ENCODE measurements around the gene XPO1. TPM values are rescaled to one million over a fixed set of nuclear protein-coding genes. Genes with fewer than 3 reads are reported as not detected.
A peak's percentile ranks its signal among the peaks of the same experiment; 100 is the strongest.
"Not testable (repeated sequence)": the region's sequence is repeated elsewhere in the genome, so short reads cannot be mapped to it uniquely, and the experiment has no call there.

The XPO1 gene
- total RNA-seq, 2 donors from 2014 or later = 70.9 to 75.2 TPM

DNA sequence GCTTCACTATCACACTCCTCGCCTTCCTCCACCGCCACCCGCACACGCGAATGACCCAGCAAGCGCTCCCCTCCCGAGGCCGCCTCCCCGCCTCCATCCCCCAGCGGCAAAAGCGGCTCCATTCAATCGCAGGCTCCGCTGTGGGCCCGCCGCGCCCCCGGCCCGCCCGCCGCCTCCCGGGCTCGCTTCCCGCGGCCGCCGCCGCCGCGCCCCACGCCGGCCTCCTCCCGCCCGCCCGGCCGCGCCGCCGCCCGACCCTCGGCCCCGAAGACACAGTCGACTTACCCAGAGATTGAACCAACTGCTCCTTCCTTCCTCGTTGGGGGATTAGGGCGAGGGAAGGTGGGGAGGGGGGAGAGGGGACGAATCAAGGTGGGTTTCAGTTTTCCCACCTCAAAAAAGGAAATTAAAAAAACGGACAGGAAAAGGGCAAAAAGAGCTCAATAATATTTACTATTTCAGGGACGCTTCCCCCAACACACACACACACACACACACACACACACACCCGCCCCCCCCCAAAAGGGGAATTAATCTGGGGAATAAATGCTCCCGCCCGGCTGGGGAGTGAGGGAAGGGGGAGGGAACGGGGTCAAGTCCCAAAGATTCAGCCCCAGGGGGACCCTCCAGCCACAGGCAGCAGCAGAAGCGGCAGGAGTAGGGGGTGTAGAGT is 743 bp downstream of the XPO1 start:
- intact Hi-C loops (cut with DNase I) = loop anchor here (2.0 to 5.0 kb wide), 4 partner anchors 65 to 227 kb away; partner anchors contain the start of gene USP34 (in 1 of the 2)
- DNase-seq (no peak), ATAC-seq (no peak)

- intact Hi-C loops (cut with DNase I) = loop anchor here (2.0 to 5.0 kb wide), 4 partner anchors 64 to 228 kb away; partner anchors contain the start of gene USP34 (in 1 of the 2)
- ATAC-seq = peak; percentile 56 to 75
Observed at GRCh38 chr2:61536572-61537276, 1.4 kb downstream of the XPO1 start.

DNA sequence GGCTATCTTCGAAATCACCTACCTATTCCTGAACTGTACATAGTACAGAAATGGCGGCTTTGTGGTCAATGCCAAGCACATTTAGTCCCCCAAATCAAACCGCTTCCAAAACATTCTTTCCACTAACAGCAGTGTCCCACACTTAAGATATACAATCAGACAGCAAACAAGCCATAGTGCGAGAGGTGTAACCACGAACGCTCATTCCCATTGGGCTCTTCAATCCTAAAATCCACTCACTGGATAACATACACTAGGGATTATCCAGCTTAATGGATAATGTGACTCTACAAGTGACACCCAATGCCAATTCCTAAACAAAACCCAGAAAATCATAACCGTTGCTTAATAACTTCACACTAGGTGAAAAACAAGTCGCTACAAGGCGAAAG is 2.0 kb downstream of the XPO1 start:
- ATAC-seq (no peak), DNase-seq (no peak)
- intact Hi-C loops (cut with DNase I) = loop anchor here (2.0 to 5.0 kb wide), 4 partner anchors 64 to 229 kb away; partner anchors contain the start of gene USP34 (in 1 of the 2)

More at GRCh38 chr2:61536572-61537276, 1.4 kb downstream of the XPO1 start:
- peak; percentile 90 for DNase-seq

DNA sequence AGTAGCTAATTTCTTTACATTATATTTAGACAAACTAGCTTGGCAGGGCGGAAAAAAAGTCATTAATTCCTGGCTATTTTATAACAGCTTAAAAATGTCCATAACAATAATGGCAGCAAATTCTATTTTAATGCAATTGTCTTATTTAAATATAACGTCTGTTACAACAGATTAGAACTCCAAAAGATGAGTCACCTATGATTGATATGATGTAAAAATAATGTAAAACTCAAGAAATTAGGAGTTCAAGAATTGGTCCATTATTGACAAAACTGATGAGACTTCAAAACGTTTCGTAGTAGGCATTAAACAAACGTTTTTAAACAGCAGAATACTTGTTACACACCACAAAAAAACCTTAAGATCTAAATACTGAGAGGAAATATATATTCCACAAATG is 2.7 kb downstream of the XPO1 start:
- no peak for DNase-seq
- no peak for ATAC-seq
- intact Hi-C loops (cut with DNase I) = loop anchor here (5.0 kb wide), 2 partner anchors 63 to 227 kb away; partner anchors contain the start of gene USP34 (in 1 of the 2)

GRCh38 chr2:61534926-61535325 is 3.2 kb downstream of the XPO1 start:
- ATAC-seq = no peak

DNA sequence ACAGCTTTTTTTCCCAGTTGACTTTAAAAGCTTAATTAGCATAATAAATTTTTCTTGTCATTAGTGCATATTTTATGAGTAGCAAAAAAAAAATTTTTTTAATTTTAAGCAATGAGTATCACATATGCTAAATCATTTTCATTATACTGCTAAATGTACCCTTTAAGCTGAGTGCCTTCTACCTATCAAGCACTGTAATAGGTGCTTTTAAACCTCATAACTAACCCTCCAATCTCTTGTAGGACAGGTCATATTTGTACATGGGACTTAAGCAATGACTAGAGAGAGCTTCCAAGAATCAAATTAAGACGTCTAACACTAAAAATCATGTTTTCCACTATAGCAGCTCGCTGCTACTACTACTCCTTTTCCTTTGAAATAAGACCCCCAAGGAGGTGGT is 7.4 kb downstream of the XPO1 start:
- DNase-seq (no peak), ATAC-seq (no peak)
- intact Hi-C loops (cut with DNase I) = no loop called here

More at GRCh38 chr2:61534926-61535325, 3.2 kb downstream of the XPO1 start:
- intact Hi-C loops (cut with DNase I) = loop anchor here (5.0 kb wide), 2 partner anchors 63 to 227 kb away; partner anchors contain the start of gene USP34 (in 1 of the 2)
- no peak for DNase-seq

DNA sequence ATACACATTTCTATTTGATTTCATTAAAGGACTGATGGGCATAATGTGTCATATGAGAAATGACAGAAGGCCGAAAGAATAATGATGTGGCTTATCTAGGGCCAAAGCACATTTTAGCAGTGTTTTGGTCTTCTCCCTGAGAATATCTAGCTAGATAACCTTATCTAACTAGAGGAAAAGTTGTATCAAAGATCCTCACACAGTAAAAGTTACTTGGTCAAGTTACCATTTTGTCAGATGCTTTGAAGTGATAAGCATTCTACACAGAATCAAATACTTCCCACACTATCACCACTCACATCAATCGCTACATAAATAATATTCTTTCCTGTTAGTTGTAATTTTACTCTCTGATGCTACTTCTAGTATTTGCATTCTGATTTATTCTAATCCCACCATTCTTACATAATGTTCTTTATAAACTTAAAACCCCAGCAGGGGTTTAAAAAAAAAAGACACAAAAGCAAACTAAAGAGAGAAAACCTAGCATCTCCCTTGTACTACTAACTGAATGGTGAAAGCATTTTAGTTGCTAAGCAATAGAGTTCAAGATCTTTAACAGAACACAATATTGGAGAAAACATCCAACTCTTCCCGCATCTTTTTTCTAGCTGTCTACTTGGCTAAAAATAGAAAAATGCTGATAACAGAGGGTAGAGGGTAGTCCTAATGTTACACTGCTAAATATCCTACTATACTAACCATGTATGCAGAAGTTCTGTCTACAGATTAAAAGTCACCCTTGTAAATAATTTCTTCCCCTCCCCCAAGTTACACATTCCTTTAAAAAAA is 8.0 kb downstream of the XPO1 start:
- DNase-seq (no peak), ATAC-seq (no peak)
- intact Hi-C loops (cut with DNase I) = loop anchor here in 1 of 2 donors (10.0 kb wide), 1 partner anchor 325 kb away; the partner anchor contains the start of gene FAM161A

GRCh38 chr2:61520261-61520660 is 17.9 kb downstream of the XPO1 start:
- DNase-seq (no peak), ATAC-seq (no peak)
- intact Hi-C loops (cut with DNase I) = loop anchor here in 1 of 2 donors (10.0 kb wide), 1 partner anchor 335 kb away; the partner anchor contains the start of gene FAM161A

- intact Hi-C loops (cut with DNase I) = no loop called here
- ATAC-seq (no peak), DNase-seq (no peak)
Observed at GRCh38 chr2:61512768-61513398, 25.3 kb downstream of the XPO1 start.

GRCh38 chr2:61510674-61511671 is 27.2 kb downstream of the XPO1 start:
- intact Hi-C loops (cut with DNase I) = no loop called here
- ATAC-seq = no peak

GRCh38 chr2:61504949-61505348 is 33.2 kb downstream of the XPO1 start:
- DNase-seq = no peak
- ATAC-seq = no peak
- intact Hi-C loops (cut with DNase I) = no loop called here

More at GRCh38 chr2:61510674-61511671, 27.2 kb downstream of the XPO1 start:
- no peak for DNase-seq

- intact Hi-C loops (cut with DNase I) = no loop called here
- DNase-seq (no peak), ATAC-seq (no peak)
Observed at GRCh38 chr2:61499060-61499459, 39.1 kb downstream of the XPO1 start.

GRCh38 chr2:61493523-61493942 is 44.6 kb downstream of the XPO1 start:
- DNase-seq = no peak
- intact Hi-C loops (cut with DNase I) = no loop called here
- ATAC-seq = no peak

- intact Hi-C loops (cut with DNase I) = no loop called here
- DNase-seq (no peak), ATAC-seq (no peak)
Observed at GRCh38 chr2:61492476-61492875, 45.7 kb downstream of the XPO1 start.

DNA sequence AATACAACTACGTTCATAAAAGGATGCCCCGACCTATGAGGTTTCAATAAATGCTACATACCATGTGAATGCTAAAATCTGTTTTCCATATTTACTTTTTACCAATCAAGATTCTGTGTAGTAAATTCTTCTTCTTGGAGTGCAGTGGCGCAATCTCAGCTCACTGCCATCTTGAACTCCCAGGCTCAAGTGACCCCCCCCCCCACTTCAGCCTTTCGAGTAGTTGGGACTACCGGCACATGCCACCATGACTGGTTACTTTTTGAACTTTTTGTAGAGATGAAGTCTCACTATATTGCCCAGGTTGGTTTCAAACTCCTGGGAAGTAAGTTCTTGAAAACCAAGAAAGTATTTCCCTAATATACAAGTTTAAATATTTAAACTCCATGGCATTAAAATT is 52.9 kb downstream of the XPO1 start:
- no peak for ATAC-seq
- intact Hi-C loops (cut with DNase I) = no loop called here
- no peak for DNase-seq

GRCh38 chr2:61478086-61478485 is 60.1 kb downstream of the XPO1 start:
- no peak for DNase-seq
- intact Hi-C loops (cut with DNase I) = no loop called here
- ATAC-seq = no peak

DNA sequence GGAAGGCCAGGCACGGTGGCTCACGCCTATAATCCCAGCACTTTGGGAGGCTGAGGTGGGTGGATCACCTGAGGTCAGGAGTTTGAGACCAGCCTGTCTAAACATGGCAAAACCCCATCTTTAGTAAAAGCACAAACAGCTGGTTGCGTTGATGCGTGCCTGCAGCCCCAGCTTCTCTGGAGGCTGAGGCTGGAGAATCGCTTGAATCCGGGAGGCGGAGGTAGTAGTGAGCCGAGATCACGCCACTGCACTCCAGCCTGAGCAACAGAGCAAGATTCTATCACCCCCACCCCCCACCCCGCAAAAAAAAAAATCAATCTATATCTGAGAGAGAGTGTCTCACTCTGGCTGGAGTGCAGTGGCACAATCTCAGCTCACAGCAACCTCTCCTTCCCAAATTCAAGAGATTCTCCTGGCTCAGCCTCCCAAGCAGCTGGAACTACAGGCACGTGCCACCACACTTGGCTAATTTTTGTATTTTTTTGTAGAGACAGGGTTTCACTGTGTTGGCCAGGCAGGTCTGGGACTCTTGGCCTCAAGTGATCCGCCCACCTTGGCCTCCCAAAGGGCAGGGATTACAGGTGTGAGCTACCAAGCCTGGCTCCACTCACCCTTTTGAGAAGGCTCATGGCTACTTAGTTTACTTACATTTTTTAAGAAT is 61.1 kb downstream of the XPO1 start:
- intact Hi-C loops (cut with DNase I); ATAC-seq; DNase-seq: not testable (repeated sequence)

Data from left cardiac atrium (tissue), 4 donors.